H9 (cell line): ENCODE measurements around the gene HIGD2B. TPM values are rescaled to one million over a fixed set of nuclear protein-coding genes. Genes with fewer than 3 reads are reported as not detected.
A peak's percentile ranks its signal among the peaks of the same experiment; 100 is the strongest.
"Not testable (repeated sequence)": the region's sequence is repeated elsewhere in the genome, so short reads cannot be mapped to it uniquely, and the experiment has no call there.

ENCODE experiments used
- DNase-seq: peaks from one replicate; pipeline ENCODE4 v3.0.0-alpha.2; 2017
- H2AFZ ChIP-seq: one replicate; pipeline ENCODE4 v1.6.1; 2013; ENCODE audit warnings: mild to moderate bottlenecking, low read length, control low read depth, moderate library complexity
- H2AK5ac ChIP-seq: 2 replicates; pipeline ENCODE4 v1.6.1; 2013; ENCODE audit warnings: low read length, control low read depth, mixed read lengths; ENCODE audit not compliant: insufficient read length
- H2BK120ac ChIP-seq: one replicate; pipeline ENCODE4 v1.6.1; 2013; ENCODE audit warnings: low read depth, mild to moderate bottlenecking, low read length, control low read depth, inconsistent platforms; ENCODE audit not compliant: poor library complexity, severe bottlenecking
- H2BK12ac ChIP-seq: 2 replicates; pipeline ENCODE4 v1.6.1; 2013; ENCODE audit warnings: low read length, control low read depth, mixed read lengths, low read depth; ENCODE audit not compliant: insufficient read length
- H2BK15ac ChIP-seq: 2 replicates; pipeline ENCODE4 v1.6.1; 2013; ENCODE audit warnings: low read depth, low read length, control low read depth
- H2BK20ac ChIP-seq: one replicate; pipeline ENCODE4 v1.6.1; 2013; ENCODE audit warnings: low read depth, mild to moderate bottlenecking, low read length, control low read depth, inconsistent platforms; ENCODE audit not compliant: poor library complexity, severe bottlenecking
- H2BK5ac ChIP-seq: 2 replicates; pipeline ENCODE4 v1.6.1; 2013; ENCODE audit warnings: low read length, control low read depth, mixed read lengths; ENCODE audit not compliant: insufficient read length
- H3K14ac ChIP-seq: 2 replicates; pipeline ENCODE4 v1.6.1; 2013; ENCODE audit warnings: low read length, control low read depth; ENCODE audit not compliant: insufficient read depth
- H3K18ac ChIP-seq: 2 replicates; pipeline ENCODE4 v1.6.1; 2013; ENCODE audit warnings: low read depth, mild to moderate bottlenecking, mixed read lengths, low read length, control low read depth; ENCODE audit not compliant: insufficient read length
- H3K23ac ChIP-seq: 2 replicates; pipeline ENCODE4 v1.6.1; 2013; ENCODE audit warnings: low read length, control low read depth, mixed read lengths, low read depth; ENCODE audit not compliant: insufficient read length
- H3K23me2 ChIP-seq: 2 replicates; pipeline ENCODE4 v1.6.1; 2013; ENCODE audit warnings: low read depth, mild to moderate bottlenecking, mixed read lengths, low read length, control low read depth; ENCODE audit not compliant: insufficient read length, poor library complexity, severe bottlenecking
- H3K27ac ChIP-seq: 2 replicates; pipeline ENCODE4 v1.5.1; 2013; ENCODE audit warnings: low read length, control low read depth, mixed read lengths, low read depth; ENCODE audit not compliant: insufficient read length
- H3K27me3 ChIP-seq: 2 replicates; pipeline ENCODE4 v1.6.1; 2013; ENCODE audit warnings: low read length, control low read depth, inconsistent platforms; ENCODE audit not compliant: insufficient read depth
- H3K4ac ChIP-seq: 2 replicates; pipeline ENCODE4 v1.6.1; 2013; ENCODE audit warnings: low read depth, mild to moderate bottlenecking, control low read depth, inconsistent platforms, low read length, moderate library complexity
- H3K4me1 ChIP-seq: 2 replicates; pipeline ENCODE4 v1.6.1; 2013; ENCODE audit warnings: low read length, control low read depth, inconsistent platforms; ENCODE audit not compliant: insufficient read depth
- H3K4me2 ChIP-seq: 2 replicates; pipeline ENCODE4 v1.6.1; 2013; ENCODE audit warnings: low read length, control low read depth, mixed read lengths; ENCODE audit not compliant: insufficient read length, insufficient read depth
- H3K56ac ChIP-seq: 2 replicates; pipeline ENCODE4 v1.6.1; 2013; ENCODE audit warnings: low read depth, mild to moderate bottlenecking, mixed read lengths, low read length, control low read depth; ENCODE audit not compliant: insufficient read length
- H3K79me1 ChIP-seq: 2 replicates; pipeline ENCODE4 v1.6.1; 2013; ENCODE audit warnings: low read depth, mild to moderate bottlenecking, moderate library complexity, low read length, control low read depth, inconsistent platforms; ENCODE audit not compliant: insufficient read depth, poor library complexity, severe bottlenecking
- H3K79me2 ChIP-seq: 2 replicates; pipeline ENCODE4 v1.6.1; 2013; ENCODE audit warnings: low read length, control low read depth, inconsistent platforms; ENCODE audit not compliant: insufficient read depth
- H3K9ac ChIP-seq: 2 replicates; pipeline ENCODE4 v1.6.1; 2013; ENCODE audit warnings: low read length, control low read depth, mixed read lengths; ENCODE audit not compliant: insufficient read length; ENCODE audit errors: extremely low read depth
- H3K9me3 ChIP-seq: one replicate; pipeline ENCODE4 v1.6.1; 2013; ENCODE audit warnings: low read depth, low read length, inconsistent platforms; ENCODE audit not compliant: control insufficient read depth
- H3T11ph ChIP-seq: one replicate; pipeline ENCODE4 v1.6.1; 2013; ENCODE audit warnings: mild to moderate bottlenecking, low read length, control low read depth, inconsistent platforms
- H4K20me1 ChIP-seq: one replicate; pipeline ENCODE4 v1.6.1; 2013; ENCODE audit not compliant: control insufficient read depth, insufficient read length, insufficient read depth
- H4K5ac ChIP-seq: 2 replicates; pipeline ENCODE4 v1.6.1; 2013; ENCODE audit warnings: low read depth, mild to moderate bottlenecking, mixed read lengths, low read length, control low read depth; ENCODE audit not compliant: insufficient read length
- H4K8ac ChIP-seq: replicated peaks from 2 replicates; pipeline ENCODE4 v1.6.1; 2013; ENCODE audit warnings: low read length, control low read depth, mixed read lengths, low read depth; ENCODE audit not compliant: insufficient read length
- H4K91ac ChIP-seq: 2 replicates; pipeline ENCODE4 v1.6.1; 2013; ENCODE audit warnings: low read depth, mild to moderate bottlenecking, moderate library complexity, mixed read lengths, low read length, control low read depth; ENCODE audit not compliant: insufficient read length
- H3K27ac Mint-ChIP-seq, 3 experiments: 2 replicates in 2 of 3; 3 replicates in 1 of 3; pipeline ENCODE4 v1.8.0; 2020 to 2021; ENCODE audit warnings: mixed read lengths in 3 of 3, mild to moderate bottlenecking in 1 of 3, moderate library complexity in 1 of 3
- H3K27me3 Mint-ChIP-seq: 2 replicates; pipeline ENCODE4 v1.8.0; 2021; ENCODE audit warnings: low read depth, mild to moderate bottlenecking, moderate library complexity, mixed read lengths
- H3K36me3 Mint-ChIP-seq, 3 experiments: 2 replicates in 2 of 3; 3 replicates in 1 of 3; pipeline ENCODE4 v1.8.0; 2020 to 2021; ENCODE audit warnings: low read depth in 3 of 3, mixed read lengths in 3 of 3; ENCODE audit not compliant: insufficient read depth in 1 of 3
- H3K4me1 Mint-ChIP-seq, 2 experiments: 2 replicates each; pipeline ENCODE4 v1.8.0; 2020; ENCODE audit warnings: mixed read lengths in 2 of 2
- H3K4me3 Mint-ChIP-seq, 2 experiments: 2 replicates in 1 of 2; 3 replicates in 1 of 2; pipeline ENCODE4 v1.8.0; 2020 to 2021; ENCODE audit warnings: mild to moderate bottlenecking in 2 of 2, mixed read lengths in 2 of 2, moderate library complexity in 1 of 2
- H3K9me3 Mint-ChIP-seq, 2 experiments: 2 replicates in 1 of 2; 3 replicates in 1 of 2; pipeline ENCODE4 v1.8.0; 2020; ENCODE audit warnings: mild to moderate bottlenecking in 2 of 2, mixed read lengths in 2 of 2, moderate library complexity in 1 of 2
- CTCF ChIP-seq: fragments of 200-600 bp; sonication (generic); conservative IDR thresholded peaks from 3 replicates; pipeline ENCODE4 v1.8.0; 2021; ENCODE audit warnings: antibody characterized with exemption, mild to moderate bottlenecking
- WGBS: extraction: QIAGEN DNeasy Blood & Tissue Kit; methylation state at CpG from one replicate; pipeline ENCODE4 v1.1.7; 2013; ENCODE audit warnings: missing lambda C conversion rate, low lambda C conversion rate, mixed read lengths; ENCODE audit not compliant: insufficient read length; ENCODE audit errors: extremely low coverage; 5-methylcytosine and 5-hydroxymethylcytosine counted together
- total RNA-seq: library from RNA; stranded (reverse); gene quantifications from 2 replicates; pipeline ENCODE4 v1.2.1, GENCODE V29; 2021

HIGD2B gene
- total RNA-seq, 1 experiment from 2014 or later, result not detected

- H3K4me3 Mint-ChIP-seq, result no peak overlapping the region
- WGBS, result no CpG with 5 or more reads among the region's 1 CpG
- no peak overlapping the region for H3K27ac ChIP-seq
These were observed 42.8 kb upstream of the HIGD2B start for GRCh38 chr15:72728821-72729220.

GRCh38 chr15:72728249-72728648 is 42.3 kb upstream of the HIGD2B start:
- WGBS, result no CpG with 5 or more reads among the region's 1 CpG
- H3K4me3 Mint-ChIP-seq, H2AK5ac ChIP-seq, H3K9ac ChIP-seq, H2BK12ac ChIP-seq, DNase-seq, H3K18ac ChIP-seq, H2AFZ ChIP-seq, H4K20me1 ChIP-seq, H3K27me3 ChIP-seq, H4K91ac ChIP-seq, H3K27ac ChIP-seq, H3K23me2 ChIP-seq, H3K4me1 Mint-ChIP-seq, H2BK15ac ChIP-seq, H4K8ac ChIP-seq, H2BK120ac ChIP-seq, H3K56ac ChIP-seq, H3K9me3 ChIP-seq, H2BK20ac ChIP-seq, H3T11ph ChIP-seq, H3K79me1 ChIP-seq, H3K27me3 Mint-ChIP-seq, H3K79me2 ChIP-seq, H3K4me2 ChIP-seq, H4K5ac ChIP-seq, H2BK5ac ChIP-seq, H3K4ac ChIP-seq, H3K4me1 ChIP-seq, H3K23ac ChIP-seq, H3K14ac ChIP-seq, H3K9me3 Mint-ChIP-seq: not testable (repeated sequence)
- peaks cover 7 to 29% (median 24%) of the 10 kb centered on the region in 3 experiments; a peak in 5 of 7 replicates for H3K36me3 Mint-ChIP-seq
- H3K27ac Mint-ChIP-seq, result peak overlapping the region; percentile 3 to 52 (median 33); a peak in 3 of 7 replicates

More at GRCh38 chr15:72728821-72729220, 42.8 kb upstream of the HIGD2B start:
- H3K27me3 ChIP-seq, result no peaks in the 10 kb centered on the region
- peaks cover 5% of the 10 kb centered on the region in 2 experiments; a peak in 2 of 4 replicates for H3K4me1 Mint-ChIP-seq
- no peak overlapping the region for H2BK12ac ChIP-seq
- H2BK20ac ChIP-seq, result no peak overlapping the region
- H3K79me2 ChIP-seq, result no peaks in the 10 kb centered on the region
- H3K56ac ChIP-seq, result no peak overlapping the region
- H3K27me3 Mint-ChIP-seq, result no peaks in the 10 kb centered on the region
- H3K4me1 ChIP-seq, result no peaks in the 10 kb centered on the region
- peaks cover 7 to 29% (median 26%) of the 10 kb centered on the region in 3 experiments; a peak in 5 of 7 replicates for H3K36me3 Mint-ChIP-seq
- no peak overlapping the region for H3K4me2 ChIP-seq
- no peak overlapping the region for H2AK5ac ChIP-seq
- H2BK120ac ChIP-seq, result no peak overlapping the region
- H3K27ac Mint-ChIP-seq, result peak overlapping the region in 1 of 3 experiments; percentile 62; a peak in 1 of 7 replicates
- H2BK15ac ChIP-seq, result no peak overlapping the region
- no peak for DNase-seq
- no peak overlapping the region for H4K5ac ChIP-seq
- no peaks in the 10 kb centered on the region for H3K9me3 Mint-ChIP-seq
- no peak overlapping the region for H3K14ac ChIP-seq
- H2AFZ ChIP-seq, result no peak overlapping the region
- H3K18ac ChIP-seq, result no peak overlapping the region
- no peak overlapping the region for H3K23ac ChIP-seq
- H3K4ac ChIP-seq, result no peak overlapping the region
- TF ChIP-seq CTCF, result no peak
- H3T11ph ChIP-seq, result no peak overlapping the region
- no peak overlapping the region for H3K9ac ChIP-seq
- H3K79me1 ChIP-seq, result no peaks in the 10 kb centered on the region
- H4K8ac ChIP-seq, result no peak overlapping the region
- no peaks in the 10 kb centered on the region for H3K23me2 ChIP-seq
- no peak overlapping the region for H2BK5ac ChIP-seq
- H3K9me3 ChIP-seq, result no peaks in the 10 kb centered on the region
- H4K91ac ChIP-seq, result no peak overlapping the region
- no peaks in the 10 kb centered on the region for H4K20me1 ChIP-seq
